ENCODE data around the gene ZCCHC9.

ZCCHC9 gene

DNA sequence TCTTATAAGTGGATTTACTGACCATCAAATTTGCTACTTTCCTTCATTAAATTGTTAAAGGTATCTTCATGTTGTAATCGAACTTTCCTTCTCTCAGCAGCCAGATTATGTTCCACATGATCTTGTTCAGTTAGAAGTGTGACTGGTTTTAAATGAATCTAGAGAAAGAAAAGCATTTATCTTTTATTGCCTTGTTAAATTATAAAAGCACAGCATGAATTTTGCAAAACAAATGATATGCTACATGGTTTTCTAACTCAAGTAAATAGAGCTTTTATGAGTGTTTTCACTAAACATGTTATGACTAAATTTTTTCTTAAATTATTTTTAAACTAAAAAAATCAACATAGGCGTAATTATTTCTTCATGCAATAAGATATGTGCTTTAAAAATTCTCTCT, 58.5 kb downstream of the ZCCHC9 start:
- no peak overlapping the region for H3K27ac ChIP-seq
- no peak overlapping the region for H2AFZ ChIP-seq (ENCODE audit: low read depth)
- H3K4me1 ChIP-seq (ENCODE audit: low read depth, poor library complexity, severe bottlenecking) = no peaks in the 10 kb centered on the region
- no peak overlapping the region for H3K9ac ChIP-seq
- no peaks in the 10 kb centered on the region for H4K20me1 ChIP-seq (ENCODE audit: insufficient read depth)
- no peak overlapping the region for H3K4me3 ChIP-seq (IDR thresholded peaks at IDR 0.05; ENCODE audit: insufficient read depth, low read depth, low read length)
- no peaks in the 10 kb centered on the region for H3K36me3 ChIP-seq (ENCODE audit: insufficient read depth)
- no peaks in the 10 kb centered on the region for H3K79me2 ChIP-seq (ENCODE audit: insufficient read depth, low read depth)
- TF ChIP-seq, protein P1, sequence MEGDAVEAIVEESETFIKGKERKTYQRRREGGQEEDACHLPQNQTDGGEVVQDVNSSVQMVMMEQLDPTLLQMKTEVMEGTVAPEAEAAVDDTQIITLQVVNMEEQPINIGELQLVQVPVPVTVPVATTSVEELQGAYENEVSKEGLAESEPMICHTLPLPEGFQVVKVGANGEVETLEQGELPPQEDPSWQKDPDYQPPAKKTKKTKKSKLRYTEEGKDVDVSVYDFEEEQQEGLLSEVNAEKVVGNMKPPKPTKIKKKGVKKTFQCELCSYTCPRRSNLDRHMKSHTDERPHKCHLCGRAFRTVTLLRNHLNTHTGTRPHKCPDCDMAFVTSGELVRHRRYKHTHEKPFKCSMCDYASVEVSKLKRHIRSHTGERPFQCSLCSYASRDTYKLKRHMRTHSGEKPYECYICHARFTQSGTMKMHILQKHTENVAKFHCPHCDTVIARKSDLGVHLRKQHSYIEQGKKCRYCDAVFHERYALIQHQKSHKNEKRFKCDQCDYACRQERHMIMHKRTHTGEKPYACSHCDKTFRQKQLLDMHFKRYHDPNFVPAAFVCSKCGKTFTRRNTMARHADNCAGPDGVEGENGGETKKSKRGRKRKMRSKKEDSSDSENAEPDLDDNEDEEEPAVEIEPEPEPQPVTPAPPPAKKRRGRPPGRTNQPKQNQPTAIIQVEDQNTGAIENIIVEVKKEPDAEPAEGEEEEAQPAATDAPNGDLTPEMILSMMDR (conservative IDR thresholded peaks at IDR 0.05; ENCODE audit: low read depth, low read length) = no peak
- H3K4me2 ChIP-seq = no peak overlapping the region
- no peaks in the 10 kb centered on the region for H3K27me3 ChIP-seq (ENCODE audit: insufficient read depth, low read depth)

GRCh38 chr5:81360640-81361039, 59.3 kb downstream of the ZCCHC9 start:
- no peaks in the 10 kb centered on the region for H3K36me3 ChIP-seq (ENCODE audit: insufficient read depth)
- H3K9ac ChIP-seq = no peak overlapping the region
- H4K20me1 ChIP-seq (ENCODE audit: insufficient read depth) = no peaks in the 10 kb centered on the region
- H3K4me2 ChIP-seq = no peak overlapping the region
- no peaks in the 10 kb centered on the region for H3K27me3 ChIP-seq (ENCODE audit: insufficient read depth, low read depth)
- H3K4me3 ChIP-seq (IDR thresholded peaks at IDR 0.05; ENCODE audit: insufficient read depth, low read depth, low read length) = no peak overlapping the region
- no peak overlapping the region for H3K27ac ChIP-seq
- H2AFZ ChIP-seq (ENCODE audit: low read depth) = no peak overlapping the region
- no peaks in the 10 kb centered on the region for H3K79me2 ChIP-seq (ENCODE audit: insufficient read depth, low read depth)
- no peaks in the 10 kb centered on the region for H3K4me1 ChIP-seq (ENCODE audit: low read depth, poor library complexity, severe bottlenecking)
- TF ChIP-seq, protein P1 (conservative IDR thresholded peaks at IDR 0.05; ENCODE audit: low read depth, low read length) = no peak

- Histone ChIP-seq H3K27ac (no peak overlapping the region), H2AFZ (ENCODE audit: low read depth) (no peak overlapping the region), H3K4me2 (no peak overlapping the region), H3K4me1 (ENCODE audit: low read depth, poor library complexity, severe bottlenecking) (no peaks in the 10 kb centered on the region), H3K36me3 (ENCODE audit: insufficient read depth) (no peaks in the 10 kb centered on the region), H3K4me3 (IDR thresholded peaks at IDR 0.05; ENCODE audit: insufficient read depth, low read depth, low read length) (no peak overlapping the region), H3K79me2 (ENCODE audit: insufficient read depth, low read depth) (no peaks in the 10 kb centered on the region), H3K27me3 (ENCODE audit: insufficient read depth, low read depth) (no peaks in the 10 kb centered on the region), H4K20me1 (ENCODE audit: insufficient read depth) (no peaks in the 10 kb centered on the region), H3K9ac (no peak overlapping the region)
- TF ChIP-seq, protein P1 (conservative IDR thresholded peaks at IDR 0.05; ENCODE audit: low read depth, low read length) = no peak
Measured at GRCh38 chr5:81361600-81361999, 60.2 kb downstream of the ZCCHC9 start.

Data from KMS-11 (cell line).